K562 (cell line): ENCODE data around the gene CAMP. TPM values are rescaled to one million over a fixed set of nuclear protein-coding genes. Genes with fewer than 3 reads are reported as not detected.

Source experiments
- CEBPB ChIP-seq: fragments of 450-650 bp; IDR thresholded peaks from 2 replicates; pipeline ENCODE4 v1.6.1; 2016; ENCODE audit warnings: missing genetic modification characterization, missing compliant biosample characterization
- CEBPG ChIP-seq, 3 experiments: fragments of 200-800 bp in 1 of 3; sonication (Bioruptor generic) in 1 of 3; sonication (generic) in 1 of 3; formaldehyde crosslinking in 1 of 3; IDR thresholded peaks in 2 of 3; conservative IDR thresholded peaks in 1 of 3; 2 replicates each; pipeline versions ENCODE4 v1.6.1 to v1.8.0; 2016 to 2022; ENCODE audit warnings: missing compliant biosample characterization in 2 of 3, missing genetic modification characterization in 2 of 3, mild to moderate bottlenecking in 1 of 3, missing genetic modification reagents in 1 of 3
- CSDE1 ChIP-seq, 2 experiments: fragments of 450-650 bp; IDR thresholded peaks; 2 replicates each; pipeline ENCODE4 v1.6.1; 2016; ENCODE audit warnings: mild to moderate bottlenecking in 1 of 2
- EGR1 ChIP-seq: fragments of 450-650 bp; conservative IDR thresholded peaks from 2 replicates; pipeline ENCODE4 v1.6.1; 2017; ENCODE audit warnings: mild to moderate bottlenecking
- ELF4 ChIP-seq: fragments of 450-650 bp; formaldehyde crosslinking; IDR thresholded peaks from 2 replicates; pipeline ENCODE4 v1.4.0; 2022; ENCODE audit warnings: missing genetic modification characterization
- ESRRB ChIP-seq: fragments of 250-450 bp; sonication (Bioruptor Pico); IDR thresholded peaks from 2 replicates; pipeline ENCODE4 v1.5.0; 2020; ENCODE audit warnings: mild to moderate bottlenecking, moderate library complexity, borderline replicate concordance
- FOS ChIP-seq: IDR thresholded peaks from 3 replicates; pipeline ENCODE4 v1.6.1; 2011; ENCODE audit not compliant: insufficient read length; ENCODE audit errors: extremely low read depth
- HEY1 ChIP-seq: fragments of 250-450 bp; sonication (Bioruptor Pico); IDR thresholded peaks from 2 replicates; pipeline ENCODE4 v1.5.0; 2020; ENCODE audit warnings: mild to moderate bottlenecking, moderate library complexity, borderline replicate concordance
- HMGN3 ChIP-seq: IDR thresholded peaks from 2 replicates; pipeline ENCODE4 v1.6.1; 2011; ENCODE audit warnings: borderline replicate concordance, low read depth, mild to moderate bottlenecking, mixed read lengths, low read length; ENCODE audit not compliant: insufficient read length; ENCODE audit errors: extremely low read depth
- KLF10 ChIP-seq: fragments of 250-450 bp; sonication (Bioruptor Pico); IDR thresholded peaks from 2 replicates; pipeline ENCODE4 v1.6.1; 2021; ENCODE audit warnings: matching md5 sums
- KLF6 ChIP-seq: fragments of 250-450 bp; sonication (Bioruptor Pico); IDR thresholded peaks from 2 replicates; pipeline ENCODE4 v1.4.0; 2020; ENCODE audit warnings: mild to moderate bottlenecking, moderate library complexity, borderline replicate concordance
- NR2C1 ChIP-seq, 2 experiments: fragments of 450-650 bp; IDR thresholded peaks; 2 replicates each; pipeline ENCODE4 v1.6.1; 2017; ENCODE audit warnings: mild to moderate bottlenecking in 2 of 2, antibody characterized with exemption in 1 of 2, inconsistent platforms in 1 of 2, missing compliant biosample characterization in 1 of 2, missing genetic modification characterization in 1 of 2
- PCBP2 ChIP-seq: fragments of 200-400 bp; formaldehyde crosslinking; IDR thresholded peaks from 2 replicates; pipeline ENCODE4 v1.6.1; 2018; ENCODE audit warnings: low read length, low read depth, mild to moderate bottlenecking, moderate library complexity; ENCODE audit not compliant: poor library complexity, severe bottlenecking
- PHF20 ChIP-seq: fragments of 450-650 bp; IDR thresholded peaks from 2 replicates; pipeline ENCODE4 v1.6.1; 2018; ENCODE audit not compliant: partially characterized antibody
- POLR2H ChIP-seq: IDR thresholded peaks from 2 replicates; pipeline ENCODE4 v1.6.1; 2016; ENCODE audit warnings: missing genetic modification characterization, low read depth, mild to moderate bottlenecking, control low read depth, missing compliant biosample characterization, moderate library complexity
- RBM14 ChIP-seq: fragments of 200-400 bp; formaldehyde crosslinking; IDR thresholded peaks from 2 replicates; pipeline ENCODE4 v1.6.1; 2018; ENCODE audit warnings: low read depth, mild to moderate bottlenecking, low read length, moderate library complexity, borderline replicate concordance; ENCODE audit not compliant: insufficient read depth
- SIN3A ChIP-seq, 2 experiments: fragments of 150-350 bp in 1 of 2; IDR thresholded peaks; 2 replicates each; pipeline ENCODE4 v1.6.1; 2011 to 2016; ENCODE audit warnings: borderline replicate concordance in 2 of 2, low read depth in 2 of 2, low read length in 2 of 2, mild to moderate bottlenecking in 2 of 2, moderate library complexity in 2 of 2; ENCODE audit not compliant: control insufficient read depth in 1 of 2
- SMAD1 ChIP-seq: fragments of 150-350 bp; IDR thresholded peaks from 2 replicates; pipeline ENCODE4 v1.6.1; 2014; ENCODE audit warnings: low read length, low read depth; ENCODE audit not compliant: partially characterized antibody
- STAT5A ChIP-seq: IDR thresholded peaks from 2 replicates; pipeline ENCODE4 v1.6.1; 2012; ENCODE audit warnings: low read length, inconsistent platforms, borderline replicate concordance
- TRIM28 ChIP-seq: fragments of 450-650 bp; IDR thresholded peaks from 2 replicates; pipeline ENCODE4 v1.6.1; 2017
- ZEB2 ChIP-seq: fragments of 450-650 bp; IDR thresholded peaks from 2 replicates; pipeline ENCODE4 v1.6.1; 2016
- ZFX ChIP-seq: sonication (generic); formaldehyde crosslinking; IDR thresholded peaks from 2 replicates; pipeline ENCODE4 v1.8.0; 2022; ENCODE audit warnings: mild to moderate bottlenecking, missing genetic modification reagents, moderate library complexity
- ZNF174 ChIP-seq: fragments of 250-450 bp; sonication (Bioruptor Pico); IDR thresholded peaks from 2 replicates; pipeline ENCODE4 v1.4.0; 2020; ENCODE audit warnings: mild to moderate bottlenecking
- ZNF699 ChIP-seq: fragments of 250-450 bp; sonication (Bioruptor Pico); IDR thresholded peaks from 2 replicates; pipeline ENCODE4 v1.8.0; 2021; ENCODE audit warnings: mild to moderate bottlenecking, moderate library complexity; ENCODE audit not compliant: insufficient replicate concordance
- polyA plus RNA-seq, 8 experiments: library from polyadenylated mRNA; depleted of rRNA in 4 of 8; stranded (reverse) in 5 of 8; unstranded in 3 of 8; fragments of >200 nt; fragmentation: Nextera tagmentation in 2 of 8; fragmentation: Illumina TruSeq in 1 of 8; extraction: Ambion mirVana in 2 of 8; extraction: Trizol in 1 of 8; gene quantifications; 2 replicates each; pipeline versions ENCODE4 v1.2.1 to v1.2.3, GENCODE V29; 2011 to 2014; ENCODE audit warnings: inconsistent platforms in 1 of 8, missing spikeins in 1 of 8
- total RNA-seq, 7 experiments: library from RNA; depleted of rRNA in 6 of 7; stranded (reverse); fragments of >200 nt in 6 of 7; fragmentation: Illumina TruSeq in 2 of 7; extraction: Trizol in 2 of 7; gene quantifications; 2 replicates each; pipeline versions ENCODE4 v1.2.1 to v1.2.3, GENCODE V29; 2011 to 2021; ENCODE audit warnings: low replicate concordance in 1 of 7

Gene CAMP
- total and polyA plus RNA-seq, 9 of the 15 experiments (the other 6 are each of a cell fraction or from before 2014, with no cell fraction given): 0.22 TPM; not detected in 8

DNA sequence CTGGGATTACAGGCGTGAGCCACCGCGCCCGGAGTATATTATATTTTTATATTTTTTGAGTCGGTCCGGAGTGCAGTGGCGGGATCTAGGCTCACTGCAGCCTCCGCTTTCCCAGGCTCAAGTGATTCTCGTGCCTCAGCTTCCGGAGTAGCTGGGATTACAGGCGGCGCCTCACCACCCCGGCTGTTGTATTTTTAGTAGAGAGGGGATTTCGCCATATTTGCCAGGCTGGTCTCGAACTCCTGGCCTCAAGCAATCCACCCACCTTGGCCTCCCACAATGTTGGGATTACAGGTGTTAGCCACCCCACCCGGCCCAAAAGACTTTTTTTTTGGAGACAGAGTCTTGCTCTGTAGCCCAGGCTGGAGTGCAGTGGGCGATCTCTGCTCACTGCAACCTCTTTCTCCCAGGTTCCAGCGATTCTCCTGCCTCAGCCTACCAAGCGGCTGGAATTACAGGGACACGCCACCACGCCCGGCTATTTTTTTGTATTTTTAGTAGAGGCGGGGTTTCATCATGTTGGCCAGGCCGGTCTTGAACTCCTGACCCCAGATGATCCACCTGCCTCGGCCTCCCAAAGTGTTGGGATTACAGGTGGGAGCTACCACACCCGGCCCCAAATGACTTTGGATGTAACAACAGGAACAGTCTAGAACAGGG is 18.6 kb downstream of the CAMP start (continued):
- TF ChIP-seq CEBPG (CRISPR knock-in tag; IDR thresholded peaks at IDR 0.05) (no peak), CEBPG (tag; conservative IDR thresholded peaks at IDR 0.05 in 1 of 2, IDR thresholded peaks at IDR 0.05 in 1 of 2) (peak; percentile 44 to 51; a peak in 2 of 4 replicates), RBM14 (no peak), CSDE1 (IDR thresholded peaks at IDR 0.05) (no peak), ZNF174 (no peak), EGR1 (peak; percentile 2; the same call in 1 of the 2 replicates), HMGN3 (no peak), SMAD1 (no peak), FOS (no peak), STAT5A (no peak), NR2C1 (IDR thresholded peaks at IDR 0.05) (no peak), NR2C1 (tag; IDR thresholded peaks at IDR 0.05) (no peak), CEBPB (tag) (peak; percentile 67; the same call in 1 of the 2 replicates), ZFX (CRISPR knock-in tag) (peak; percentile 22; the same call in 1 of the 2 replicates), ELF4 (CRISPR knock-in tag) (no peak), HEY1 (CRISPR knock-in tag) (no peak), SIN3A (IDR thresholded peaks at IDR 0.05; ENCODE audit: borderline replicate concordance in 2 of 2, control insufficient read depth in 1 of 2, low read depth in 2 of 2, low read length in 2 of 2) (no peak), POLR2H (no peak; the same call in 1 of the 2 replicates), KLF10 (CRISPR knock-in tag) (no peak), ZNF699 (CRISPR knock-in tag) (no peak), KLF6 (CRISPR knock-in tag) (no peak), PHF20 (no peak), TRIM28 (no peak), ZEB2 (no peak), ESRRB (CRISPR knock-in tag) (no peak), PCBP2 (no peak)
